Measurements from ENCODE around the gene IKZF4.
"Not testable (repeated sequence)": the region's sequence is repeated elsewhere in the genome, so short reads cannot be mapped to it uniquely, and the experiment has no call there.

The IKZF4 gene

DNA sequence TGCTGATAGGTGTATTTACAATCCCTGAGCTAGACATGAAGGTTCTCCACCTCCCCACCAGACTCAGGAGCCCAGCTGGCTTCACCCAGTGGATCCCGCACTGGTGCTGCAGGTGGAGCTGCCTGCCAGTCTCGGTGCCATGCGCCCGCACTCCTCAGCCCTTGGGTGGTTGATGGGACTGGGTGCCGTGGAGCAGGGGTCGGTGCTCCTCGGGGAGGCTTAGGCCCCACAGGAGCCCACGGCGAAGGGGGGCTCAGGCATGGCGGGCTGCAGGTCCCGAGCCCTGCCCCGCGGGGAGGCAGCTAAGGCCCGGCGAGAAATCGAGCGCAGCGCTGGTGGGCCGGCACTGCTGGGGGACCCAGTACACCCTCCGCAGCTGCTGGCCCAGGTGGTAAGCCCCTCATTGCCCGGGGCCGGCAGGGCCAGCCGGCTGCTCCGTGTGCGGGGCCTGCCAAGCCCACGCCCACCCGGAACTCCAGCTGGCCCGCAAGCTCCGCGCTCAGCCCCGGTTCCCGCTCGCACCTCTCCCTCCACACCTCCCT is 20.8 kb upstream of the IKZF4 start:
- DNase-seq, result not testable (repeated sequence)

DNA sequence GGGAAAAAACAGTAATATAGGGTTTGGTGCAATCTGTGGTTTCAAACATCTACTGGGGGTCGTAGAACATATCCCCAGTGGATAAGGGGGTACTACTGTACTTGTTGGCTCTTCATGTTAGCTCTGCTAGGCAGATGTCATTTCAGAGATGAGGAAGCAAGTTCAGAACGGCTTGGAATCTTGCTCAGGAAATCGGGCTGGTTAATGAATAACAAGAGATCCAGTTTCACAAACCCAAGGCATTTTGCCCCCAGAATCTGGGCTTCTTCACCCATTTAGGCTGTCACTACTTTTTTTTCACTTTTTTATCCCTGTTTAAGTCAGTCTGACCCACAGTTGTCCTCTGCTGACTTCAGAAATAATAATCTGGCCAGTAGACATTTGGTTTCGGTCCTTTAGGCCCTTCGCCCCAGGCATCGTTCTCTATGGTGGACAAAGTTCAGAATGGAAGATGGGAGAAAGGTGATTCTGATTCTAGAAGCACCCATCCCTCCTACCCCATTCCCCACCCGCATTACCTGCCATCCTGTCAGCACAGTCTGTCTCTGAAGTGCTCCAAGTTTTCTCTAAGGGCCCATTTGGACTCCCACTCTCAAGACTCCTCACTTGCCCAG is 19.2 kb upstream of the IKZF4 start:
- no peak for DNase-seq

DNA sequence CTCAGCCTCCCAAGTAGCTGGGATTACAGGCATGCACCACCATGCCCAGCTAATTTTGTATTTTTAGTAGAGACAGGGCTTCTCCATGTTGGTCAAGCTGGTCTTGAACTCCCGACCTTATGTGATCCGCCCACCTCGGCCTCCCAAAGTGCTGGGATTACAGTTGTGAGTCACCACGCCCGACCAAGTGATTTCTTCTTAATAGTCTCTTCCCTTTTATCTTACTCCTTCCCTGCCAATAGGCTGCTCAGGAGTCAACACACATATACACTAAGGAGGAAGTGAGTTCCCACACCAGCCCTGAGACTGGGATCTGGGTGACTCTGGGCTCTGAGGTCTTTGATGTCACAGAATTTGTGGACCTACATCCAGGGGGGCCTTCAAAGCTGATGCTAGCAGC is 17.5 kb upstream of the IKZF4 start:
- DNase-seq, result not testable (repeated sequence)

DNA sequence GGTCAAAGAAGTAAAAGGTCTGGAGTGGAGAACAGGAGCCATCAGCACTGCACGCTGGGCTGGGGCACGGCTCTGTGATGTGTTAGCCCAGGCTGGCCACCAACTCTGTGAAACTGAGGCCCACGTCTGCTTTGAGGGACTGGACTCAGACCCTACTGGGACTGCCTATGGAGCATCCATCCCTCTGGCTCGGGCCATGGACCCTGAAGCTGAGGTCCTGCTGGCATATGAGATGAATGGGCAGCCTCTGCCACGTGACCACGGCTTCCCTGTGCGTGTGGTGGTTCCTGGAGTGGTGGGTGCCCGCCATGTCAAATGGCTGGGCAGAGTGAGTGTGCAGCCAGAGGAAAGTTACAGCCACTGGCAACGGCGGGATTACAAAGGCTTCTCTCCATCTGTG is 16.6 kb upstream of the IKZF4 start:
- DNase-seq, result no peak

DNA sequence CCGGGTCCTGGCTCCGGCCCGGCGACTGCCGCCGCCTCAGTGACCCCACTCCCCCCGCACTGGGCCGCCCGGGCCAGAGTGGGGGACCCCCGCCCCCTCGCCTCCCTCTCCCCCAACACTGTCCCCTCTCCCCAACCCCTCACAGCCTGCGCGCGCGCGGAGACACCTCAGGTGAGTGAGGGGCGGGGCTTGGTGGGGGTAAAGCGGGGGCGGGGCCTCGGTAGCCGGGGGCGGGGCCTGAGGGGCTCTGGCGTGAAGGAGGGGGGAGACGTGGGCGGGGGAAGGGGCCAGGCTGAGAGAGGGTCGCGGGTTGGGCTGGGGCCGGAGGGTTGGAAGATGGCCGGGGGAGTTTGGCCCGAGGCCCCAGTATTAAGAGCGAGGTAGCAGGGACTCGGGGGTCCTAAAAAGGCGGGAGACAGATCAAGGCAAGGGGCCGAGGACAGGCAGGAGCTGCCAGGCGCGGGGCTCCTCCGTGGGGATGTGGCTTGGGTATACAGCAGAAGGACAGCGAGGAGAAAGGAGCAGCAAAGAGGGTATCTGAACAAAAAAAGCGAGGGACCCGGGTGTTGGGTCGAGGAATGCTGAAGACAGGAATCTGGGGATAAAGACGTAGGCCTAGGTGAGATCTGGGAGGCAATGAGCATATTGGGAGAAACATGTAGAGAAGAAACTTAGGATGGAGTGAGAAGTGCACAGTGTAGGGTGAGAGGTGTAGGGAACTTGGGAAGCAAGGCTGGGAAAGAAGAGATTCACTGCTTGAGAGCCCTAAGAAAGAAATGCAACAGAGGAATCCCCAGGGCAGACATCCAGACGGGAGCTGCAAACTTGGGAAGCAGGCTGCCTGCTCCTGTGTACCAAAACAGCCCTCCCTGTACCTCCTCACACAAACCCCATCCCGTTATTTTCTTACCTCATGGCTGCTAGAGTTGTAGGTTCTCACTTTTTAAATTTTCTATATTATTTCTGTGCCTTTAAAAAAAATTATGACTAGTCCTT is 13.0 kb upstream of the IKZF4 start:
- peak; percentile 71 for DNase-seq

DNA sequence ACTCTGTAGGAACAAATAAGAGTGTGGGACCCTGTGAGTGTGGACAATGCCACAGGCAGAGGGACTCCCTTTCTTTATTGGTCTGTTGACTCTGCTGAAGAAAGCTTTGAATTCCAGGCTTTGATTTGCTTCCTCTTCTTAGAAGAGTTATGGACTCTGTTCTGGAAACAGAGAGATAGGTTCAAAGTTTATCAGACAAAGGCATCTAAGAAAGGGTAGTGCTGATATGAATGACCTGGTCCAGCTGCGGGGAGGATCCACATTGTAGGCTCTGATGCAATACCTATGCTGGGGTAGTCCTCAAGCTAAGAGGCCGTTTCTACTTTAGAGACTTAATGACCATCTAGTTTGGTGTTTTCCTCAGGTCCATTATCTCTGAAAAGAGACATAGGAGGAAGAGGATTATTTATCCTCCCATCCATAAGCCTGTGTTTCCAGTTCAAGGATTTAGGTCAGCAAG is 10.7 kb upstream of the IKZF4 start:
- DNase-seq, result no peak

DNA sequence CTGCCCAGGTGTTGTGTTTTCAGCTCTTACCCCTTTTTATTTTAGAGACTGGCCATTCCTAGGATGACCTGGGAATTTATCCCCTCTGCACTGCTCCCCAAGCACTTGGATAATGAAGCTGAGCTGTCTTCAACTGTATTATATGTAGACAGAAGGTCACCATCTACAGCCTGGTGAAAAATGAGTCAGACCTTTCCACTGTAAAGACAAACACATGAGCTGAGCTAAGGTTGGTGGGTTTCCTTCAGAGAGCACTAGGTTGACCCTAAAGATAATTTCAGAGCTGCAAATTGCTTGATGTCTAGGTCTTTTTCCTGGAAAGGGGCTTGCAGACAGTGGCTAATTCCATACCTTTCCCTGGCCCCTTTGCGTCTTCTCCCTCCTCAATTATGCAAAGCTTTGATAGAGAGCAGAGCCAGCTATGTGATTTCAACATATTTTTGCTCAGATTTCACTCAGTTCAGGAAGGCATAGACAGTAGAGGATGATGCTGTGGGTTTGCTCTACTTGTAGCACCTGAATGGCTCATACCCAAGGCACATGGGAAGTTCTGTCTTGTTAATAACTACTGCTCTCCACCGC is 9.2 kb upstream of the IKZF4 start:
- no peak for DNase-seq

DNA sequence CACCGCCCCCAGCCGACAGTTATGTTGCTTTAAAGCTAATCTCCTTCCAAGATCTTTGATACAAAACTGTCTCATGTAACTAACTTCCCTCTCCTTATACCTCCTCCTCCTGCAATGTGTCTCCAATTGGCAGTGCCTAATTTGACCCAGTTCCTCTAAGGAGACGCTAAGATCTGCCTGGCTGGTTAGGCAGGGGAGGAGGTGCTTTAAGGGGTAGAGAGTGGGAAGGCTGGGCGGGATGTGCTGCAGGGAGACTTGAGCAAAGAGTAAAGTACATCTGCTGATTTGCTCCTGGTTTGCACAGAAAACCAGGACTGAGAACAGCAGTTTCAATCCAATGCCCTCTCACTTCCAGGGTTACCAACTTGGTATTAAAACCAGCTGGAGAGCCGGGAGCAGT is 7.4 kb upstream of the IKZF4 start:
- no peak for DNase-seq

DNA sequence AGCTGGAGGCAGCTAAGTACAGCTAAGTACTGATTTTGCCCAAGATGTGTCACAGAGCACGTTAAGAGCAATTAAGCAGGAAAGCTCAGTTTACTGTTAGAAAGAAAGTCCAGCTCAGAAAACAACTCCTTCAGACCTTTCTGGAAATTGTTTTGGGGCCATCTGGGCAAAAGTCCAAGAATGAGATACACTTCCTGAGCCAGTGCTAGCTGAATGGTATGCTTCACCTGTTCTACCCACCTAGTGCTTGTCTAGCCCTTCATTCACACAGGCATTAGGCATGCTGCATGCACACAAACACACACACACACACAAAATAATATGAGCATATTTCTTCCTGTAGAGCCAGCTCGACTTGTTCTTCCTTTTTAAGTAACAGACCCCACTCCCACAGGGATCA is 6.6 kb upstream of the IKZF4 start:
- no peak for DNase-seq

DNA sequence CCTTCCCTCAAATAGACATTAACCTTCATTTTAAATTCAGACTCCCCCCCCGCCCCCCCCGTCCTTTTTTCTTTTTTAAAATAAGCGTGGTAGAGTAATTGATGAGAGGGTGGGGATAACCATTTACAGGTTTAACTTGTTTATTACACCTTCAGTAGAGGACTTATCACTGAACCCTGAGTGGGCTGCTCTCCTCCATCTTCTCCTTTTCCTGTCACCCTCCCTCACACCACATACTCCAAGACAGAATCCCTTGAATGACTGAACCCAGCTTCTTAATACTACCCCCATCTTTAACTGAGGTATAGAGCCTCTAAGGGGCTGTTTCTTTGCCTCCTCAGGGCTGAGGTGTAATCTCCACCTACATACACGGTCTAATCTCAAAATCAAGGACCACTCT is 3.7 kb upstream of the IKZF4 start:
- DNase-seq, result no peak

DNA sequence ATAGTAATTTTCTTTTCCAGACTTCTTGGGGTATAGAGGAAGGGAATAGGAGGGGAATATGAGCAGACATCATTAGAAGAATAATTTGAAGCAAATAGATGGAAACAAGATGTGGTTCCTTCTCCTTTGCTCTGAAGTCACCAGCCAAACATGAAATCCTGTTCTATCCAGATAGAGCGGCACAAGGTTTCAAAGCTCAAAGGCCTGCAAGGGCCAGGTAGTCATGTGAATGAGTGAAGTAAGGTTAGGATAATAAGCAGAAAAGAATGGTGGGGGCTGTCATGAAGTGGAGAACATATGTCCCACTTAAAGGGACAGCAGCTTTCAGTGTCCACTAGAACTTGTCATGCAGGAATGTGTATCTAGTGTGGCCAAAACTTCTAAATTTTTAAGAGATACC is 2.5 kb upstream of the IKZF4 start:
- no peak for DNase-seq

DNA sequence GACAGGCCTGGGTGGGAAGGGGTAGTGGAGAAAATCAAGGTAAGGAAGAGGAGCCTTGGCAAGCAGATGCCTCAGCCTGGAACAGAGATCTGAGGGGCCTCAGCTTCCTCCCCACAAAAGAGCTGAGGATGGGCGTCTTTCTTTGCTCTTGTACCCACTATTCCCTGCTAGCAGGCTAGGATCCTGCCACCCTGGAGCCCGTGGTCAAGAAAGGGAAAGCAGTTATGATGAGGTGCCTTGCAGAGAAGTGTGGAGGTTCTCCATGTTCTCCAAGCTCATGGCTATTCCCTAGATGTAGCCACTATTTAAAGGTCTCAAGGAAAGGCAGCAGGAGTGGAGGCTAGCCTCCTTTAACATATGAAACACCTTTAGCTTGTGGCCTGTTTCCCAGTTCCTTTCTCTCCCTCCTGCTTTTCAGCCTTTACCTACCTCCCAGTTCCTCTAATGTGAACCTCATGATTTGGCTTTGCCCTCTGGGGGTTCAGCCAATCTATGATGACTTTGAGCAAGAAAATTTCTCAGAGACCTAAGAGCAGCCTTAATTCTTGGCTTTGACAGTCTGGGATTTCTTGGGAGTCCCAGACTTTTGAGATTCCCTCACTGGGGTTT is 1.1 kb downstream of the IKZF4 start:
- DNase-seq, result no peak

DNA sequence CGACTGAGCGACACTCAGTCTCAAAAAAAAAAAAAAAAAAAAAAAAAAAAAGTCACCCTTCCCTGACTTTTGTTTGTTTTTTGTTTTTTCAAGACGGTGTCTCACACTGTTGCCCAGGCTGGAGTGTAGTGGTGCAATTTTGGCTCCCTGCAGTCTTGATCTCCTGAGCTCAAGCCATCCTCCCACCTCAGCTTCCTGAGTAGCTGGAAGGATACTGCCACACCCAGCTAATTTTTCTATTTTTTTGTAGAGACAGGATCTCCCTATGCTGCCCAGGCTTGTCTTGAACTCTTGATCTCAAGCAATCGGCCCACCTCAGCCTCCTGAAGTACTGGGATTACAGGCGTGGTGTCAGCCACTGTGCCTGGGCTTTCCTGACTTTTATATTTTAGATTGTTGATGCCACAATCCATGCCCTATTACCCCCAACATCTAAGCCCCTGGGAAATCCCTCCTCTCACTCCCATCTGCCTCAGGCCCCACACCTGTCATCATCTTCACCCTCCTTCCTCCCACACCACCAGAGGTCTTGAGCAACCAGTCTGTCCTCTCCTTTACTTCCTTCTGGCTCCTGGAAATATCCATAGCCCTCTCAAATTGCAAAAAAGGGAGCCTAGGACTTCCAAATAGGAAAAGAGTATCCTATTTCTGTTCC is 7.8 kb downstream of the IKZF4 start:
- DNase-seq, result no peak

DNA sequence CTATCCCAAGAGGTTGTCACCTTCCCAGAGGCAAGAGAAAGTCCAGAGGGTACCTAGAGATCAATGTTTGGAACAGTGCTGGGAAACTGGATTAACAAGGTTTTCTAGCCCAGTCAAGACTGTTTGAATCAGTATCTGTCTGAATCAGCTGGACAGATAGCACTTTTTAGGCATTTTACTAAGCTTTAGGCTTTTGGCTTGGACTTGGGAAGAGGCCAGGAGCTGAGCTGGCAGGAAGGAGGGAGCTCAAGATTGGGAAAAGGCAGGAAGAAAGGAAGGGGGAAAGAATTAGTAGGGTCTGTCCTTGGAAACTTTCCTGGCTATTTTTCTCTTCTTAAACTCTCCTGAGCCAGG is 8.3 kb downstream of the IKZF4 start:
- DNase-seq, result no peak

DNA sequence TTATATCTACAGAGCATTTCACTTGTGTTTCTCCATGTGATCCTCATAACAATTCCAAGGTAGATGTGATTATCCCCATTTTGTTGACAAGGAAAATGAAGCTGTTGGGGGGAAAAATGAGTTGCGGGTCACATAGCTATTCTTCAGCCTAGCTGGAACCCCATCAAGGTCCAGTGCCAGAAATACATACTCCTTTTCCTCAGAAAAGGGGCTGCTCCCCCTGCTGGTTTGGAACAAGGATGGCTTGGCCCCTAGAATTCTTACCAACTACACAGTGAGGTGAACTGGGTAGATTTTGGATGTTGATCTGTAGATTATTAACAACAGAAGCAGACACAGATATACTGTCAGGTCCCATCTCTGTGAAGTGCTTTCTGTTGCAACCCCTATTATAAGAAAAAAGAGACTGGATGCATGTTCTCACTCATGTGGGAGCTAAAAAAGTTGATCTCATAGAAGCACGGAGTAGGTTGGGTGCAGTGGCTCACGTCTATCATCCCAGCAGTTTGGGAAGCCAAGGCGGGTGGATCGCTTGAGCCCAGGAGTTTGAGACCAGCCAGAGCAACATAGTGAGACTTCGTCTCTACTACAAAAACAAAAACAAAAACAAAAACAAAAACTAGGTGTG is 8.9 kb downstream of the IKZF4 start:
- peak; percentile 63 for DNase-seq

DNA sequence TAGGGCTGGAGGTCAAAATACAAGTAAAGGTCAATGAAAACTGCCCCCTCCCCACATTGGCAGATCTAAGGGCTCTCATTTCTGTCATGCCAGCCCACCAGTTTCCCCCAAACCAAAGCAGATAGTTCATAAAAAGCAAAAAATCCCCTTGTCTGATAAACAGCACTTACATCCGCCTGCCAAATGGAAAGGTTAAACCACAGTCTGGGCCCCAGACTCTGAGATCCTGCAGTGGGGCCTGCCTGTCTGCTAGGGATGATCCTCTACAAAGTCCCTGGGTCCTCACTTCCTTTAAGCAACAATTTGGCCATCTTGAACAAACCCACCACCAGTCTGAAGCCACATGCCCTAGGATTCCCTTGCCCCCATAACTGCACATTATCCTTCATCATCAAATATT is 11.1 kb downstream of the IKZF4 start:
- peak; percentile 26 for DNase-seq

DNA sequence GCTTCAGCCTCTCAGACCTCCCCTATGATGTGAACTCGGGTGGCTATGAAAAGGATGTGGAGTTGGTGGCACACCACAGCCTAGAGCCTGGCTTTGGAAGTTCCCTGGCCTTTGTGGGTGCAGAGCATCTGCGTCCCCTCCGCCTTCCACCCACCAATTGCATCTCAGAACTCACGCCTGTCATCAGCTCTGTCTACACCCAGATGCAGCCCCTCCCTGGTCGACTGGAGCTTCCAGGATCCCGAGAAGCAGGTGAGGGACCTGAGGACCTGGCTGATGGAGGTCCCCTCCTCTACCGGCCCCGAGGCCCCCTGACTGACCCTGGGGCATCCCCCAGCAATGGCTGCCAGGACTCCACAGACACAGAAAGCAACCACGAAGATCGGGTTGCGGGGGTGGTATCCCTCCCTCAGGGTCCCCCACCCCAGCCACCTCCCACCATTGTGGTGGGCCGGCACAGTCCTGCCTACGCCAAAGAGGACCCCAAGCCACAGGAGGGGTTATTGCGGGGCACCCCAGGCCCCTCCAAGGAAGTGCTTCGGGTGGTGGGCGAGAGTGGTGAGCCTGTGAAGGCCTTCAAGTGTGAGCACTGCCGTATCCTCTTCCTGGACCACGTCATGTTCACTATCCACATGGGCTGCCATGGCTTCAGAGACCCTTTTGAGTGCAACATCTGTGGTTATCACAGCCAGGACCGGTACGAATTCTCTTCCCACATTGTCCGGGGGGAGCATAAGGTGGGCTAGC is 13.9 kb downstream of the IKZF4 start:
- peak; percentile 44 for DNase-seq

DNA sequence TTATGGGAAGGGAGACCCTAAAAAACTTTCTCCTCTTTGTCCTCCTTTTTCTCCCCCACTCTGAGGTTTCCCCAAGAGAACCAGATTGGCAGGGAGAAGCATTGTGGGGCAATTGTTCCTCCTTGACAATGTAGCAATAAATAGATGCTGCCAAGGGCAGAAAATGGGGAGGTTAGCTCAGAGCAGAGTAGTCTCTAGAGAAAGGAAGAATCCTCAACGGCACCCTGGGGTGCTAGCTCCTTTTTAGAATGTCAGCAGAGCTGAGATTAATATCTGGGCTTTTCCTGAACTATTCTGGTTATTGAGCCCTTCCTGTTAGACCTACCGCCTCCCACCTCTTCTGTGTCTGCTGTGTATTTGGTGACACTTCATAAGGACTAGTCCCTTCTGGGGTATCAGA is 16.3 kb downstream of the IKZF4 start:
- DNase-seq, result no peak

DNA sequence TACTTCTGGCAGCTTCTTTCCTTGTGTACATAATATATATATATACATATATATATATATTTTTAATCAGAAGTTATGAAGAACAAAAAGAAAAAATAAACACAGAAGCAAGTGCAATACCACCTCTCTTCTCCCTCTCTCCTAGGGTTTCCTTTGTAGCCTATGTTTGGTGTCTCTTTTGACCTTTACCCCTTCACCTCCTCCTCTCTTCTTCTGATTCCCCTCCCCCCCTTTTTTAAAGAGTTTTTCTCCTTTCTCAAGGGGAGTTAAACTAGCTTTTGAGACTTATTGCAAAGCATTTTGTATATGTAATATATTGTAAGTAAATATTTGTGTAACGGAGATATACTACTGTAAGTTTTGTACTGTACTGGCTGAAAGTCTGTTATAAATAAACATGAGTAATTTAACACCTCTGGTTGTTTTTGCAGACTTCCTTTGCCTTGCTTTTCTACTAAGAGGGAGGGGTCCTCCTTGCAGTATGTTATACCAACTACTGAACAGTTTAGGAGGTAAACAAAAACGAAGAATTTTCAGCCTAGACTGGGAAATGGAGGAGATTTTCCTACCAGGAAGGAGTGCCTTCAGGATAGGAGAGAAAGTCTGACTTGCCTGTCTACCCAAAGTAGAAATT is 17.3 kb downstream of the IKZF4 start:
- no peak for DNase-seq

DNA sequence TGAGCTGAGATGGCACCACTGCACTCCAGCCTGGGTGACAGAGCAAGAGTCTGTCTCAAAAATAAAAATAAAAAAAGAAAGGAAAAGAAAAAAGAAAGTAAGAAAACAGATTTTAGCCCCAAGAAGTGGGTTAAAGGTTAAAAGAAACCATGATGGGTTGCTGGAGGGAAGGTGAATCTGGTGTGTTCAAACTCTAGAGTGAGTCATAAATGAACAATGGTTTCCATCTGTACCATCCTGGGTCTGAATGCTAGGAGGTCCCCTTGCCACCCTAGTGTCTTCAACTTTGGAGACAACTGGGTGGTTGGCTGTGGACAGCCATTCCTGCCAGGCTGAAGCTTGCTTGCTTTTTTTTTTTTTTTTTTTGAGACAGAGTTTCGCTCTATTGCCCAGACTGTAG is 19.3 kb downstream of the IKZF4 start:
- no peak for DNase-seq

DNA sequence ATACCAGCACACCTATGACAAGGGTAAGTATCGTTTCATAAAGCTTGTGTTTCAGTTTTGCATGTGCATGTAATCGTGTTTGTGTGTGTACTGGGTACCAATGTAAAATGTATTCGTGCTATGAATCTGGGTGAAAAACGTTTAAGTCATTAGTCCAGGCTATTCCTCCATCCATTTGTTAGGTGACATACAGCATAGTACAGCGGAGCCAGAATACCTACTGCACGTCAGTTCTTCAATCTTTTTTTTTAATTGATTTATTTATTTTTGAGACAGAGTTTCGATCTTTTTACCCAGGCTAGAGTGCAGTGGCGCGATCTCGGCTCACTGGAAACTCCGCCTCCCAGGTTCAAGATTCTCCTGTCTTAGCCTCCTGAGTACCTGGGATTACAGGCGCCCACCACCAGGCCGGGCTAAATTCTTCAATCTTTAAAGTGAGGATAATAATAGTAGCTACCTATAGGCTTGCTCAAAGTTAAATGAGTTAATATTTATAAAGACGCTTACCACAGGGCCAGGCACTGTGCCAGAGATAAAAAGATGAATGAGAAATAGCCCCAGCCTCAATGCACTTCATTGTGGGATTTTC is 20.2 kb downstream of the IKZF4 start:
- DNase-seq, result no peak

Data from CD4-positive, alpha-beta T cell treated with Interleukin-21 for 1 hour (primary cell).